ENCODE results near the gene SLC9C1.

The SLC9C1 gene

DNA sequence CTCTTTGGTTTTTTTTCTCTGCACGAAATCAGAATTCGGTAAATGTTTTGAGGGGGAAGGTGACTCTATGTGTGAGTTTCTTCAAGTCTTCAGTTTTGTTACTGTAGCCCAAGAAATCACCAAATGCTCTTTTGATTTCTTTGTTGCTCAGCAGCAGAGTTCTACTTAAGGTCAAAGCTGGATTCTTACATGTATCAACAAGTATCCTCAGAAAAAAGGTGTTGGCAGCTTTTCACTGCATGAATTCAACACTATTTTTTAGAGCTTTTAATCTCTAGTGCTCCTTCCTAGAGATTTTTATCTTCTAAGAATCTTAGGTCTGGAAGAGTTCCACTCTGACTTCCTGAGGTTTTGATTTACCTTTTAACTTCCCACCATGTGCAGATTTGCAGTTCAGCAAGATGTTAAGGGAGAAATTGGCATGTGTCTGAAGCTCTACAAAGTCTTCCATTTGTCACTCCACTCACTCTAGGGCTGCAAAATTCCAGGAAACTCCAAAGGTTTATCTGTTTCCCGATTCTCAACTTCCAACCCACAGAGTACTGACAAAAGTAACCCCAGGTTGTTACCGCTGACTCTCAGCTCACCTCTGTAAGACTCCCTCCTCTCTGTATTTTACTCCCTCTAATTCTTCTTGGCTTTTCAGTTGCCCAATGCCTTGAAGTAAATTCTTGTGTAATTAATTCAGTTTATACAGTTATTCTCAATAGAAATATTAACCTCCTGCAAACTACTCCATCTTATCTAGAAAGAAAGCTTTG lies 25.7 kb upstream of the SLC9C1 start:
- TF ChIP-seq, protein P1, sequence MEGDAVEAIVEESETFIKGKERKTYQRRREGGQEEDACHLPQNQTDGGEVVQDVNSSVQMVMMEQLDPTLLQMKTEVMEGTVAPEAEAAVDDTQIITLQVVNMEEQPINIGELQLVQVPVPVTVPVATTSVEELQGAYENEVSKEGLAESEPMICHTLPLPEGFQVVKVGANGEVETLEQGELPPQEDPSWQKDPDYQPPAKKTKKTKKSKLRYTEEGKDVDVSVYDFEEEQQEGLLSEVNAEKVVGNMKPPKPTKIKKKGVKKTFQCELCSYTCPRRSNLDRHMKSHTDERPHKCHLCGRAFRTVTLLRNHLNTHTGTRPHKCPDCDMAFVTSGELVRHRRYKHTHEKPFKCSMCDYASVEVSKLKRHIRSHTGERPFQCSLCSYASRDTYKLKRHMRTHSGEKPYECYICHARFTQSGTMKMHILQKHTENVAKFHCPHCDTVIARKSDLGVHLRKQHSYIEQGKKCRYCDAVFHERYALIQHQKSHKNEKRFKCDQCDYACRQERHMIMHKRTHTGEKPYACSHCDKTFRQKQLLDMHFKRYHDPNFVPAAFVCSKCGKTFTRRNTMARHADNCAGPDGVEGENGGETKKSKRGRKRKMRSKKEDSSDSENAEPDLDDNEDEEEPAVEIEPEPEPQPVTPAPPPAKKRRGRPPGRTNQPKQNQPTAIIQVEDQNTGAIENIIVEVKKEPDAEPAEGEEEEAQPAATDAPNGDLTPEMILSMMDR (IDR thresholded peaks at IDR 0.05), result no peak

DNA sequence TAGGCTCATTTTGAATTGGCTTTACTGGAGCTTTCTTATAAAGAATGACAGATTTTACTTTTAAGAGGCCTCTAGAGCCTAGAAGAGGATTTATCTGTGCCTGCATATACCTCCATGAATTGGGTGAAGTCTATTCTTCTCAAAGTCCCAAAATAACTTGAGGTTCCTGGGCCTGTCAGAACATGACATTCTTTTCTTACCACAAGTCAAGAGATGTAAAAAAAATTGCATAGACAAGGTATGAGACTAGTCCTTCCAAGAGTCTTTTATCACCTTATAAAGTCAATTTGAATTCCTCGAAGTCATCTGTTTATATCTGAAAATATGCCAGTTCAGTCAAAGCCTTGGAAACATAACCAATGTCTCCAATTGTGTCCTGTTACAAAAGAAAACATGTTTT lies 21.8 kb upstream of the SLC9C1 start:
- TF ChIP-seq, protein P1 (IDR thresholded peaks at IDR 0.05), result no peak

DNA sequence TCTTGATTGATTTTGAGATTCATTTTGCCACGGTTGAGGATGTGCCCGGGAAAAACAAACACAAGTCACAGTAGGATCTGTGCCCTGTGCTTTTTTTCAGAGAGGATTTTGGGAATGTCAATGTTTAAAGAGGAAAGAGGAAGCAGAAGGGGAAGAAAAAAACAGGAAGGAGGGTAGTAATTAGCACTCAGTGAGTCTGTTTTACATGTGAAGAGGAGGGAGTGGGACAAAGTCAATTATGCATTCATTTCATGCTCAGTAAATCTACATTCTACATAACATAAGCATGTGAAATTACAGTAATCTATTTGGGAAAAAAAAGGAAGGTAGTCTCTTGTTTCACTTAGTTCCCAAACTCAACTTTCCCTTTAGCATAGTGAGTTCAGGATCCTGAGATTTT lies 20.6 kb upstream of the SLC9C1 start:
- TF ChIP-seq, protein P1 (IDR thresholded peaks at IDR 0.05), result no peak

DNA sequence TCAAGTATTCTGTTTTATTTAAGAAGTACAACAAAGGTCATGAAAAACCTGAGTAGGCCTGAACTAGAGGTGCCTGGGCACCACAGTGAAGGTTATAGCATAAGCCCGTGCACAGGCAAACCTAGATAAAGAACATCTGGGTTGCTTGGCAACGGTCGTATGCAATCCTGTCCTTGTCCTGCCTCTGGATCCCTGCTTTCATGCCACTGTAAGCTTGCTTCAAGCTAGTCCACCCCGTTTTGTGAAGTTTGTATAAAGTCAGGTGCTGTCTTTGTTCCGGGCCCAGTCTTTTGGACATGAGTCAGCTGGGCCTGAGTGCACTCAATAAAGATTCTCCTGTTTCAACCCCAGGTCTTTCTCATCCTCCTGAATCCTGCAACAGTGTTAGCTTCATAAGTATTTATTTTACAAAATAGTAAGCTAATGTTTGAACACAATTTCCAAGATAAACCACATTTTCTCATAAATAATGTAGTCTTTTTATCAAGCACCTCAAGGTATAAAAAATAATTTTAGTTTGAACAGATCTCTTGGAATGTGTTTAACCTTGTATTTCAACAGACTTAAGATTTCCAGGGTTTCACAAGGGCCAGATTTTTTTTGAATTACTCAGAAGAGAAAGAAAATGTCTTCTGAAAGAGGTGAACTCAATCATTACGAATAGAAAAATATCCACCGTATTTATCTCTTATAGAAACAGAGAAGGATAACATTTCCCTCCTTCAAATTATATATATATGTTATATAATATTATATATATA lies 14.3 kb upstream of the SLC9C1 start:
- TF ChIP-seq, protein P1 (IDR thresholded peaks at IDR 0.05), result no peak

DNA sequence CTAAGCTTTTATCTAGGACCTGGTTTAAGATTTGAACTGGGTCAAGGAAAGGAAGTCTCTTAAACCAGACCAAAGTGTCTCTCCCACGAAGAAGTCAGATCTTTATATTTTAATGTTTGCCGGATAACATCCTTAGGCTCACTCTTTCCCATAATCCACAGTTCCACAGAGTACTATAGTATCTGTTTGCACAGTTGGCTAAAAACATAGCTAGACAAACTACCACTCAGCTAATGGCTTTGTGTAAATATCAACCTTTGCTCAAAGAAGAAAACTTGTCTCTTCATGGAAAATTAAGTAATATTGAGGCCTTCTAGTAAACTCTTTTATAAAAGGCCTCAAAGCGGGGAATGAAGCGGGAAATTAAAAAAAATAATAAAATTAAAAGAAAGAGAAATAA lies 13.5 kb upstream of the SLC9C1 start:
- TF ChIP-seq, protein P1 (IDR thresholded peaks at IDR 0.05), result no peak

DNA sequence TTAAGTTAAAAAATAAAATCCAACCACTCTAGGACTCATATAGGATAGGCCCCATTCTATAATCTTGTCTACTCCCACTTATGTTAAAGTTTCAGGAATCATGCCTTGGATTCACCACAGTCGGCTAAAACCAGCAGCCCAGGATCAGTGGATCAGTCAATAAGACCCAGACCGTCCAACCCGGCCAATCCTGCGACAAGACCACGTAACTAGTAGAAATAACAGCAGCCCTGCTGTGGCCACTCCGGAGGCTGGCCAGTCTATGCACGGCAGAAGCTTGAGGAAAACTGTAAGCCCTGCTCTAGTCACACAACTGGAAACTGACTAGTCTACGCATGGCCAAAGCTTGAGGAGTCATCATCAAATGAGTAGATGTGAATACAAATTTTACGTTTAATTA lies 12.8 kb upstream of the SLC9C1 start:
- TF ChIP-seq, protein P1 (IDR thresholded peaks at IDR 0.05), result no peak

DNA sequence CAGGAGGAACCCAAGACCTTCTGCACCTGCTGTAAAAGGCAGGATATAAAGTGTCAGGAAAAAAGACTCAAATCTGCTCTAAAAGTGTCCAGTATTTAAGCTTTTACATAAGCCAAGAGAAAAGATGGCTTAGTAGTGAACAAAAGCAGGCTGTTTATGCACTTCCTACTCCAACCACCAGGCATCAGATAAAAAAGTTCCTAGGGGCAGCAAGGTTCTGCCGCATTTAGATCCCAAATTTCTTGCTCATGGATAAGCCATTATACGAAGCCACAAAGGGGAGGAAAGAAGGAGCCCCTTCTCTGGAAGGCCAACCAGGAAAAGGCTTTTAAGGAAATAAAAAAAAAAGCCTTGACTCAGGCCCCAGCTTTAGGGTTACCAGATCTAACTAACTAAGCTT lies 10.6 kb upstream of the SLC9C1 start:
- TF ChIP-seq, protein P1 (IDR thresholded peaks at IDR 0.05), result no peak

All from LNCAP (cell line).